ENCODE data around the gene SPRY1.

Gene SPRY1, protein sequence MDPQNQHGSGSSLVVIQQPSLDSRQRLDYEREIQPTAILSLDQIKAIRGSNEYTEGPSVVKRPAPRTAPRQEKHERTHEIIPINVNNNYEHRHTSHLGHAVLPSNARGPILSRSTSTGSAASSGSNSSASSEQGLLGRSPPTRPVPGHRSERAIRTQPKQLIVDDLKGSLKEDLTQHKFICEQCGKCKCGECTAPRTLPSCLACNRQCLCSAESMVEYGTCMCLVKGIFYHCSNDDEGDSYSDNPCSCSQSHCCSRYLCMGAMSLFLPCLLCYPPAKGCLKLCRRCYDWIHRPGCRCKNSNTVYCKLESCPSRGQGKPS

GRCh38 chr4:123396307-123397143, at the start of gene SPRY1:
Gene SPRY1, plus strand, starts transcription at chr4:123396795. Its CDS starts 4,797 bp downstream, at chr4:123401592.
- peak; percentile 93 to 97 for DNase-seq

- no peak for DNase-seq
Observed at GRCh38 chr4:123346951-123347350, 49.6 kb upstream of the SPRY1 start.

DNA sequence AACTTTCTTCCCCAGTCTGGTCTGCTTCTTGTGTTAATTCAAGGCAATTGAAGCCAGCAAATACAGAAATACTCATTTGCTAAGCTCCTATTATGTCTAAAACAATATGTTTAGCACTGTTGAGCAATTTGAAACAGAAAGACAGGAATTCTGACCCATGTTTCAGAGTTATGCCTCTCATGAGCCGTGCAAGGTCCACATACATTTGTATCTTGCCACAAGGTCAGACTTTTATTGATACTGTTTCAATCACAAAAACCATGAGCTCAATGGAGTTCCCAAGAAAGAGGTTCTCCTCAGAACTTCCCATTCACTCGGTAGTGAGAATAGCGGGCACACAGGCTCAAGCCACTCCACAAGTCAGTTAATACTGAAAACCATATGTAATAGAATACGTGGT, 47.6 kb upstream of the SPRY1 start:
- DNase-seq, result no peak

GRCh38 chr4:123349421-123350190, 47.0 kb upstream of the SPRY1 start:
- peak; percentile 15 to 25 for DNase-seq

GRCh38 chr4:123350191-123350544, 46.4 kb upstream of the SPRY1 start:
- peak; percentile 57 to 62 for DNase-seq

DNA sequence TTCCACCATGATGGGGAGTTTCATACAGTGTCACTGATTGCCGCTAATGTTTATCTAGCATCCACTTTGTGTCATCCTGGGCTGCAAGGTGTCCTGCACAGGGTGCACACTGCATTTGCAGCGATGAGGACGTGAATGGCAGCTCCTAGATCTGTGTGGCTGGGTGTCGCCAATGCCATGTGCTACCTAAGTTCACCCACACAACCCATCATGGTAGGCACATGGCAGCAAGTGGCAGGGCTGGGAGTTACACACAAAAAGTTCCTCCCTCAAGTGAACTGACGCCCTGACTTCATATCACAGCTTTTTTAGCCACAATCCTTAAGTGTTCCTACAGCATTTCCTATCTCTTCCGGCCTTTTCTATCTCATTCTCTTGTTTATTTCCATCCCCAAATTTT, 45.9 kb upstream of the SPRY1 start:
- no peak for DNase-seq

- no peak for DNase-seq
Observed at GRCh38 chr4:123351713-123352112, 44.9 kb upstream of the SPRY1 start.

DNA sequence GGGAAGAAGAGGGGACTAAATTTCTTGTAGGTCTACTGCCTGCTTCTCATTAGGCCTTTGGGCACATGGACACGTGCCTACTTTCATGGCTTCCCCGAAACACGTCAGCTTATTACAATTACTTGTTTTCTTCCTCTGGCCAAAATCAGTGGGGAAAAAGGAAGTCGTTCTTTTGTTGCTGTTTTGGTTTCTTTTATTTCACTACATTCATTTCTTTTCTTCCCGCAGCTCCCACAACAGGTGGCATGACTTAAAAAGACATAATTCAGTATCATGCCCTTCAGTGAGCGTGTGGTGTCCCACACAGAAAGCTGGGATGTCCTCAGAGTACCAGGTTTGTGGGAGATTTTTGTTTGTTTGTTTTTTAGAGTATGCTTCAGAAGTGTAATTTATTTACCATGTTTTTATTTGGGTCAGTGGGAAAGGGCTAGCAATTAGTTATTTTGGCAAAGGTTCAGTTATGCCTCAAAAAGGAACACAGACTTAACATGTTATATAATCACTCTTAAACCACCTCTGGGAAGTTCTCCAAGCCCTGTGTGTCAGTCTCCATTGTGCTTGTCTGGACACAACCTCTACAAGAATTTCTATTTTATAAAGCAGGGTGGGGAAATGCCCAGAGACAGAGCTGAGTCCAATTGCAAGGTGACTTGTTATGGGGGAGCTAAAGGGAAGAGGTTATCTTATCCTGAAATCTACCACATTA, 44.2 kb upstream of the SPRY1 start:
- DNase-seq, result no peak

DNA sequence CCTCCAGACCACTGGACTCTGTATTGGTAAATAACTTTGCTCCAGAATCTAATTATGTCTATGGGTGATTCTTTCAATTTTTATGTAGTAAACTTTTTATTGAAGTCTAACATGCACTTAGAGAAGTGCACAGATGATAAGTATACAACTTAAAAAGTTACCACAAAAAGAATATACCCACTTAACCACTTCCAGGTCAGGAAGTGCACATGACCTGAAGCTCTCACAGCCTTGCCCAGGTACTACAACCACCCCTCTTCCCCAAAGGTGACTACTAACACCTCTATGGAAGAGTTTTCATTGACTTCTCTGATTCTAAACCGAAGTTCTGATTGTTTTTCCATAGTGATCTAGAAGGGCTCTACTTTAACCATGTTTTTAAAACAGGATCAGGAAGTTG, 43.6 kb upstream of the SPRY1 start:
- DNase-seq, result no peak

GRCh38 chr4:123353656-123354055, 42.9 kb upstream of the SPRY1 start:
- DNase-seq, result no peak

DNA sequence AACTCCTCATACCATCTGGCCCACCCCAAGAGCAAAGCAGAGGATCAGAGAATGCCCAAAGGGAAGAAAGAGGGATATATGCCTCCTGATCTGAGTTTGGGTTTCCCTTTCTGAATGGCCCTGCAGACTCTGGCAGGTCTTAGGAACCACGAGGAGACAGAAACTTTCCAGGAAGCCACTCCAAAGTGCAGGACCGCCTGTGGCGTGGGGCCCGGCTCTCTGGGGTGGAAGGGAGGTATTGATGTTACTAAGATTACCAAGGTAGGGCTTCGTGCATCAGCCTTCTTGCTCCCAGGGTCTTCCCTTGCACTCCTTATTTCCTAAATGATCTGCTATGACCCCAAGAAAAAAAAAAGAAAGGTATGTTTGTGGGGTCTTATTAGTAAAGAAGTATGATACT, 41.9 kb upstream of the SPRY1 start:
- no peak for DNase-seq

DNA sequence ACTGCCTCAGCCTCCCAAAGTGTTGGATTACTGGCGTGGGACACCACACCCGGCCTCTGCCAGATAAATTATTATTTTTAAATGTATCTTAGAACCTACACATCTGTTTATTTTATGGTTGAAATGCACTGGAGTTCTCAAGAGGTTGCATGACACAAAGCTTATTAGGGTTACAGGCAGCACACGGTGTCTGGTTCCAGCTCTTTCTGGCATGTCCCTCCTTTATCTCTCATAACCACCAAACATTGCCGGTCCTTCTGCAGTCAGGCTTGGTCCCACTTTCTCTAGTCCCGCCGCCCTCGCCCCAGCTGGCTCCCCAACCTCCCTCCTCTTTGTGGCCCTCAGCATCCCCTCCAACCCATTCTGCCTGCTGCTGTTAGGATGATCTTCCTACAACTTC, 39.7 kb upstream of the SPRY1 start:
- DNase-seq, result no peak

GRCh38 chr4:123359449-123360315, 36.9 kb upstream of the SPRY1 start:
- no peak for DNase-seq

DNA sequence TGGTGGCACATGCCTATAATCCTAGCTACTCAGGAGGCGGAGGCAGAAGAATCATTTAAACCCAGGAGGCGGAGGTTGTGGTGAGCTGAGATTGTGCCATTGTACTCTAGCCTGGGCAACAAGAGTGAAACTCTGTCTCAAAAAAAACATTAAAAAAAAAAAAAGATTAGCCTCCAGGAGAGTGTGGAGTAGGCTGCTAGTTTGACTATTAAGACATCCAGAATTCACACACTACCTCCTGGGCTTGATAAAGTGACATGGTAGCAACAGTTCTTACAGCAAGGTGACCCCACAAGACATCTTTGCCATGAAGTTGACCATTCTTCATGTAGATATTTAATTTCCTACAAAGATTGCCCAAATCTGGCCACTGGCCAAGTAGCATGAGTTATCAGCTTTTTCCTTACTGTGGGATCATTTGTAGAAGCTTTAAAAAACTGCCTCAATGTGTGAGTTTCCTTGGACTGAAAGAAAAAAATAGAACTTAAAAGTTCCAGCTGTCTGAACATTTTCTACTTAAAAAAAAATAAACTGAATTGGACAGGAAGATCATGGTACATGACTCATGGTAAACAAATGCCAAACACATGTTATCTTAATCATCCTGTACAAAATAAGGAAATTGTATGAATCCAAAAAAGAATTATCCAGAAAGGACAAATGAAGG, 35.3 kb upstream of the SPRY1 start:
- DNase-seq, result no peak

DNA sequence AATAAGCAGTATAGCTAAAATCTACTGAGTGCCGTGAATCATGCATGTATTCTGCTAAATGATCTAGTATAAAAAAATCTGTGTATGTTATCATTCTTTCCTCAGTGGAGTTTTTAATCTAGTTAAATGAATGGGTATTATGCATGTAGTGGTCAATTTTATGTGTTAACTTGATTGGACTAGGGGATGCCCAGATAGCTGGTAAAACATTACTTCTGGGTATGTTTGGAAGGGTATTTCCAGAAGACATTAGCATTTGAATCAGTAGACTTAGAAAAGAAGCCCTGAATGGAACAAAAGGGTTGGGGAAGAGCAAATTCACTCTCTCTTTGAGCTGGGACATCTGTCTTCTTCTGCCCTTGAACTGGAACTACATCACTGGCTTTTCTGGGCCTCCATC, 34.5 kb upstream of the SPRY1 start:
- no peak for DNase-seq

GRCh38 chr4:123363729-123364128, 32.9 kb upstream of the SPRY1 start:
- DNase-seq, result no peak

DNA sequence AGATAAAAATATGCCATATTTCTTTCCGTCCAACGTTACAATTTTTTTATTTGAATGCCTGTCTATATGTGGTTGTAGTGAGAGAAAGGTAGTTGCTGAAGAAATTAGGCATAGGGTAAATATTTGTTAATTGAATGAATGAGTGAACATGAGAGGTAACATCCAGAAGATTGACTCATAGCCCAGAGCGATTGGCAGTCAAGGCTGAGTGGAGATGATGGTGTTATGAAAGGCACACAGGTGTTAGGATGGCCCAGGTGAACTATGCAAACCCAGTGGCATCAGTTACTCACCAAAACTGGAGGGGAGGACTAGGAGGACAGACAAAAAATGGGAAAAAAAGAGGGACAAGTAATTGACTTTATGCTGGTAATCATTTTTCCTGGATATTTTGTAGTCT, 31.7 kb upstream of the SPRY1 start:
- DNase-seq, result peak in 1 of 2 experiments; percentile 31

GRCh38 chr4:123365412-123365811, 31.2 kb upstream of the SPRY1 start:
- no peak for DNase-seq

GRCh38 chr4:123366144-123366748, 30.3 kb upstream of the SPRY1 start:
- DNase-seq, result no peak

GRCh38 chr4:123378794-123379193, 17.8 kb upstream of the SPRY1 start:
- no peak for DNase-seq

DNA sequence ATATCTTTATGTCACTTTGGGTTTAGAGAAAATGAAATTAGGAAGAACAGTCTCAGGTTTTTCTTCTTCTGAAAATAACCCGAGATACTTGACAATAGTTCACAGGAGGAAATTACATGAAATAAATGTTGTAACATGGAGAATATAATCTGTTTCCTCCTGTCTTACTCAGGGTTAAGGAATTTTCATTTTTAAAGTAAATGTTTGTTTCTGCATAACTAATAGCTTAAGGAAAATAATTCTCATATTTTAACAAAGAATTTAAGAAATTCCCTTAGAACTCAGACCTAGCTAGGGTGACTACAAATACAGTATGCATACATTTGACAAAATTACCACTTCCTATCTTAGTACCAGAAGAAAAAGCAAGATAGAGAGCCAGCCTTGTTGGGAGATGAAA, 17.2 kb upstream of the SPRY1 start:
- no peak for DNase-seq

Measured in NCI-H526 (cell line).